IMR-90 (cell line): ENCODE results near the gene LAMA2. TPM values are rescaled to one million over a fixed set of nuclear protein-coding genes. Genes with fewer than 3 reads are reported as not detected.

Experiments
- ATAC-seq: fragments of 200-7000 bp; cut with Tn5 transposase; 2 replicates; pipeline ENCODE4 v1.9.1; 2020; ENCODE audit warnings: low read depth, mild to moderate bottlenecking, moderate library complexity
- BruUV-seq: library from RNA; stranded (reverse); fragments of 400-500 nt; replicated peaks from 2 replicates; lab custom pipeline; 2021; lab: Mats Ljungman, UMichigan
- CTCF ChIA-PET: fragments of 300-600 bp; formaldehyde crosslinking; extraction: SDS; loops from one replicate; lab custom pipeline; 2021; ENCODE audit warnings: antibody characterized with exemption; lab: Yijun Ruan, JAX
- POLR2A ChIA-PET: fragments of 300-600 bp; sonication (Branson Sonifier 250); formaldehyde crosslinking; loops from one replicate; lab custom pipeline; 2022; ENCODE audit warnings: antibody characterized with exemption; ENCODE audit not compliant: unreplicated experiment; lab: Charles Lee
- DNase-seq: peaks from one replicate; pipeline ENCODE4 v3.0.0; 2013
- H2AFZ ChIP-seq: replicated peaks from 2 replicates; pipeline ENCODE3; 2013; ENCODE audit warnings: low read length, mild to moderate bottlenecking; ENCODE audit not compliant: poor library complexity
- H2AK5ac ChIP-seq: 2 replicates; pipeline ENCODE4 v1.6.1; 2013; ENCODE audit warnings: low read depth, low read length, inconsistent platforms
- H2AK9ac ChIP-seq: replicated peaks from 2 replicates; pipeline ENCODE3; 2013; ENCODE audit warnings: mild to moderate bottlenecking, low read depth, low read length, moderate library complexity; ENCODE audit not compliant: poor library complexity
- H2BK120ac ChIP-seq: 2 replicates; pipeline ENCODE4 v1.6.1; 2013; ENCODE audit warnings: low read depth, low read length, inconsistent platforms
- H2BK15ac ChIP-seq: 3 replicates; pipeline ENCODE4 v1.6.1; 2013; ENCODE audit warnings: low read depth, low read length, inconsistent platforms
- H2BK20ac ChIP-seq: 2 replicates; pipeline ENCODE4 v1.6.1; 2013; ENCODE audit warnings: low read depth, mild to moderate bottlenecking, inconsistent platforms, low read length, moderate library complexity
- H2BK5ac ChIP-seq: 2 replicates; pipeline ENCODE4 v1.6.1; 2013; ENCODE audit warnings: mild to moderate bottlenecking, low read depth, low read length, inconsistent platforms; ENCODE audit not compliant: poor library complexity, severe bottlenecking
- H3K14ac ChIP-seq: replicated peaks from 2 replicates; pipeline ENCODE4 v1.6.1; 2013; ENCODE audit warnings: low read depth, low read length, inconsistent platforms
- H3K18ac ChIP-seq: 2 replicates; pipeline ENCODE4 v1.6.1; 2013; ENCODE audit warnings: low read depth, low read length, control low read depth
- H3K23ac ChIP-seq: 2 replicates; pipeline ENCODE4 v1.6.1; 2013; ENCODE audit warnings: low read depth, low read length, inconsistent platforms
- H3K27ac ChIP-seq: 2 replicates; pipeline ENCODE4 v1.5.1; 2013; ENCODE audit warnings: mild to moderate bottlenecking, control low read depth, low read length; ENCODE audit not compliant: insufficient read depth
- H3K27me3 ChIP-seq: 2 replicates; pipeline ENCODE4 v1.6.1; 2013; ENCODE audit warnings: low read length; ENCODE audit not compliant: control insufficient read depth, insufficient read depth
- H3K36me3 ChIP-seq: 2 replicates; pipeline ENCODE4 v1.6.1; 2013; ENCODE audit warnings: low read length, mixed read lengths; ENCODE audit not compliant: control insufficient read depth, insufficient read depth
- H3K4ac ChIP-seq: 2 replicates; pipeline ENCODE4 v1.6.1; 2013; ENCODE audit warnings: low read depth, low read length, inconsistent platforms
- H3K4me1 ChIP-seq: 2 replicates; pipeline ENCODE4 v1.6.1; 2013; ENCODE audit warnings: low read length, mixed read lengths; ENCODE audit not compliant: control insufficient read depth, insufficient read depth
- H3K4me2 ChIP-seq: 2 replicates; pipeline ENCODE4 v1.6.1; 2013; ENCODE audit warnings: low read depth, mild to moderate bottlenecking, control low read depth, low read length, moderate library complexity
- H3K4me3 ChIP-seq: 2 replicates; pipeline ENCODE4 v1.5.1; 2013; ENCODE audit warnings: low read depth, mild to moderate bottlenecking, control low read depth, low read length, moderate library complexity; ENCODE audit not compliant: insufficient read depth
- H3K56ac ChIP-seq: 2 replicates; pipeline ENCODE4 v1.6.1; 2013; ENCODE audit warnings: low read length, inconsistent platforms; ENCODE audit not compliant: insufficient read depth; ENCODE audit errors: extremely low read depth
- H3K79me1 ChIP-seq, 2 experiments: 2 replicates each; pipeline ENCODE4 v1.6.1; 2013; ENCODE audit warnings: low read length in 2 of 2, inconsistent platforms in 1 of 2, low read depth in 1 of 2
- H3K9ac ChIP-seq: 2 replicates; pipeline ENCODE4 v1.6.1; 2013; ENCODE audit warnings: low read depth, low read length, control low read depth
- H3K9me1 ChIP-seq: 2 replicates; pipeline ENCODE4 v1.6.1; 2013; ENCODE audit warnings: low read length, inconsistent platforms; ENCODE audit not compliant: insufficient read depth
- H3K9me3 ChIP-seq: 2 replicates; pipeline ENCODE4 v1.6.1; 2013; ENCODE audit warnings: low read length; ENCODE audit not compliant: control insufficient read depth, insufficient read depth
- H4K20me1 ChIP-seq: 2 replicates; pipeline ENCODE4 v1.6.1; 2013; ENCODE audit warnings: low read length, inconsistent platforms; ENCODE audit not compliant: insufficient read depth
- H4K5ac ChIP-seq: 2 replicates; pipeline ENCODE4 v1.6.1; 2013; ENCODE audit warnings: mild to moderate bottlenecking, low read depth, low read length, control low read depth
- H4K8ac ChIP-seq, 2 experiments: 2 replicates each; pipeline ENCODE4 v1.6.1; 2013; ENCODE audit warnings: low read depth in 2 of 2, low read length in 2 of 2, control low read depth in 1 of 2, inconsistent platforms in 1 of 2
- H4K91ac ChIP-seq: 2 replicates; pipeline ENCODE4 v1.6.1; 2013; ENCODE audit warnings: low read depth, low read length, inconsistent platforms; ENCODE audit not compliant: insufficient read depth
- BHLHE40 ChIP-seq: fragments of 150-350 bp; IDR thresholded peaks from 2 replicates; pipeline ENCODE4 v1.6.1; 2016; ENCODE audit warnings: mild to moderate bottlenecking, low read depth, low read length
- CEBPB ChIP-seq: IDR thresholded peaks from 2 replicates; pipeline ENCODE4 v1.6.1; 2012; ENCODE audit warnings: low read depth, low read length, improper control_type of control experiment
- CHD1 ChIP-seq: IDR thresholded peaks from 2 replicates; pipeline ENCODE4 v1.6.1; 2012; ENCODE audit warnings: low read depth, low read length, improper control_type of control experiment
- FOS ChIP-seq: fragments of 150-350 bp; IDR thresholded peaks from 2 replicates; pipeline ENCODE4 v1.6.1; 2016; ENCODE audit warnings: low read depth, low read length
- MAFK ChIP-seq: IDR thresholded peaks from 2 replicates; pipeline ENCODE4 v1.6.1; 2012; ENCODE audit warnings: low read depth, low read length, improper control_type of control experiment
- MAZ ChIP-seq: IDR thresholded peaks from 2 replicates; pipeline ENCODE4 v1.6.1; 2012; ENCODE audit warnings: low read depth, mild to moderate bottlenecking, low read length, improper control_type of control experiment, moderate library complexity, borderline replicate concordance
- MXI1 ChIP-seq: IDR thresholded peaks from 2 replicates; pipeline ENCODE4 v1.6.1; 2012; ENCODE audit warnings: low read depth, mild to moderate bottlenecking, low read length, moderate library complexity, borderline replicate concordance
- NFE2L2 ChIP-seq: fragments of 150-350 bp; IDR thresholded peaks from 2 replicates; pipeline ENCODE4 v1.6.1; 2016; ENCODE audit warnings: low read depth, mild to moderate bottlenecking, low read length
- POLR2A ChIP-seq: IDR thresholded peaks from 2 replicates; pipeline ENCODE4 v1.6.1; 2012; ENCODE audit warnings: mild to moderate bottlenecking, low read depth, low read length
- RAD21 ChIP-seq: IDR thresholded peaks from 2 replicates; pipeline ENCODE4 v1.6.1; 2012; ENCODE audit warnings: low read length, improper control_type of control experiment
- RCOR1 ChIP-seq: IDR thresholded peaks from 2 replicates; pipeline ENCODE4 v1.6.1; 2012; ENCODE audit warnings: mild to moderate bottlenecking, low read length, improper control_type of control experiment; ENCODE audit not compliant: insufficient replicate concordance
- RFX5 ChIP-seq: IDR thresholded peaks from 2 replicates; pipeline ENCODE4 v1.8.0; 2012; ENCODE audit warnings: low read depth, mild to moderate bottlenecking, low read length, moderate library complexity
- SMC3 ChIP-seq: fragments of 150-350 bp; IDR thresholded peaks from 2 replicates; pipeline ENCODE4 v1.6.1; 2016; ENCODE audit warnings: low read depth, mild to moderate bottlenecking, antibody characterized with exemption, low read length, moderate library complexity
- WGBS, 2 experiments: methylation state at CpG; one replicate each; pipeline versions ENCODE4 v1.1.5 to v1.1.7; 2013; ENCODE audit warnings: missing lambda C conversion rate in 2 of 2; ENCODE audit not compliant: insufficient read length in 1 of 2; ENCODE audit errors: extremely low coverage in 2 of 2; 5-methylcytosine and 5-hydroxymethylcytosine counted together
- dilution Hi-C: fragments of 300-500 bp; cut with HindIII; formaldehyde crosslinking; loops from one replicate; pipeline ENCODE4 v1.14.3; 2018; ENCODE audit warnings: low sequenced_read_pairs; ENCODE audit not compliant: unreplicated experiment
- in situ Hi-C: fragments of 300-500 bp; cut with MboI; formaldehyde crosslinking; loops from 3 replicates; pipeline ENCODE4 v1.14.3; 2019; ENCODE audit warnings: low sequenced_read_pairs, inconsistent platforms, mixed read lengths
- intact Hi-C: fragments of 100-400 bp; cut with micrococcal nuclease; formaldehyde crosslinking; loops from 2 replicates; pipeline ENCODE4 v1.10.0; 2022
- polyA plus RNA-seq, 3 experiments: library from polyadenylated mRNA; depleted of rRNA; stranded (reverse); fragments of >200 nt; gene quantifications; 2 replicates each; pipeline ENCODE4 v1.2.3, GENCODE V29; 2012; ENCODE audit warnings: low replicate concordance in 1 of 3
- total RNA-seq: library from RNA; depleted of rRNA; stranded (reverse); fragments of >200 nt; gene quantifications from 2 replicates; pipeline ENCODE4 v1.2.3, GENCODE V29; 2012
- TF ChIP-seq, protein P1 (sequence below): fragments of 150-350 bp; IDR thresholded peaks from 2 replicates; pipeline ENCODE4 v1.6.1; 2016; ENCODE audit warnings: low read depth, mild to moderate bottlenecking, low read length, moderate library complexity, borderline replicate concordance
- TF ChIP-seq, protein P2 (sequence below): conservative IDR thresholded peaks from 2 replicates; pipeline ENCODE4 v1.5.1; 2012; ENCODE audit warnings: mild to moderate bottlenecking, low read depth, low read length, improper control_type of control experiment
- TF ChIP-seq, protein P3 (sequence below): fragments of 150-350 bp; IDR thresholded peaks from 2 replicates; pipeline ENCODE4 v1.6.1; 2017; ENCODE audit warnings: mild to moderate bottlenecking, antibody characterized with exemption, low read length, low read depth

The LAMA2 gene
- total and polyA plus RNA-seq, 2 of the 4 experiments (the other 2 are of a cell fraction), result 9.9 to 13.3 TPM

DNA sequence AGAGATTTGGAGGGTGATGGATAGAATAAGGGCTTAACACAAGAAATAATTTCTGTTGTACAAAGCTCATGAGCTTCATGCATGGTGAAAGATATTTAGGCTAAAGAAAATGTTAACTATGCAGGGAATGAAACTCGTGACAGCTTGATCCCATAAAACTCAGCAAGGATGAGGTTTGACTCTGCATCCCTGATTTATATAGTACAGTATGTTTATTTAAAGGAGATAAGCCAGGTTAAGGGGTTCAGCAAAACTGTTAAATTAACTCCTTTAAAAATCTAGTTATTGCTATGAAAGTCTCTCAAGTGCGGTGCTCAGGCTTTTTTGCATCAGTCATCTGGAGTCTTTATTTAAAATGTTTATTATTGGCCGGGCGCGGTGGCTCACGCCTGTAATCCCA lies 326.4 kb downstream of the LAMA2 start:
- Histone ChIP-seq H3K23ac (no peak overlapping the region), H2BK20ac (no peak overlapping the region), H4K91ac (no peak overlapping the region), H3K4ac (no peak overlapping the region), H2BK15ac (no peak overlapping the region), H3K9ac (no peak overlapping the region), H3K27me3 (peaks cover 5% of the 10 kb centered on the region), H2AK9ac (no peak overlapping the region), H3K56ac (no peak overlapping the region), H3K9me1 (no peaks in the 10 kb centered on the region; the same call in 1 of the 2 replicates), H3K4me1 (peaks cover 2% of the 10 kb centered on the region), H4K8ac (no peak overlapping the region), H3K18ac (no peak overlapping the region), H3K79me1 (no peaks in the 10 kb centered on the region), H2BK120ac (no peak overlapping the region), H3K4me3 (no peak overlapping the region), H4K5ac (no peak overlapping the region), H3K36me3 (no peaks in the 10 kb centered on the region), H4K20me1 (no peaks in the 10 kb centered on the region), H3K27ac (no peak overlapping the region), H2BK5ac (no peak overlapping the region), H3K9me3 (no peaks in the 10 kb centered on the region), H2AFZ (no peak overlapping the region), H2AK5ac (no peak overlapping the region), H3K14ac (no peak overlapping the region), H3K4me2 (no peak overlapping the region)
- intact Hi-C loops, result no loop called here
- WGBS, 2 experiments, result no CpG with 5 or more reads among the region's 6 CpGs
- DNase-seq (peak; percentile 18), ATAC-seq (peak; percentile 45)
- dilution Hi-C loops, result no loop called here
- ChIA-PET POLR2A (no interaction called here), CTCF (no interaction called here)
- in situ Hi-C loops, result no loop called here
- TF ChIP-seq, protein P1, sequence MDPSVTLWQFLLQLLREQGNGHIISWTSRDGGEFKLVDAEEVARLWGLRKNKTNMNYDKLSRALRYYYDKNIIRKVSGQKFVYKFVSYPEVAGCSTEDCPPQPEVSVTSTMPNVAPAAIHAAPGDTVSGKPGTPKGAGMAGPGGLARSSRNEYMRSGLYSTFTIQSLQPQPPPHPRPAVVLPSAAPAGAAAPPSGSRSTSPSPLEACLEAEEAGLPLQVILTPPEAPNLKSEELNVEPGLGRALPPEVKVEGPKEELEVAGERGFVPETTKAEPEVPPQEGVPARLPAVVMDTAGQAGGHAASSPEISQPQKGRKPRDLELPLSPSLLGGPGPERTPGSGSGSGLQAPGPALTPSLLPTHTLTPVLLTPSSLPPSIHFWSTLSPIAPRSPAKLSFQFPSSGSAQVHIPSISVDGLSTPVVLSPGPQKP, result no peak
- TF ChIP-seq POLR2A (no peak), MAZ (no peak), RFX5 (no peak), MAFK (no peak), SMC3 (no peak), RAD21 (no peak), RCOR1 (no peak), BHLHE40 (no peak), CHD1 (no peak), FOS (no peak), MXI1 (no peak), NFE2L2 (no peak), CEBPB (no peak)
- TF ChIP-seq, protein P2, sequence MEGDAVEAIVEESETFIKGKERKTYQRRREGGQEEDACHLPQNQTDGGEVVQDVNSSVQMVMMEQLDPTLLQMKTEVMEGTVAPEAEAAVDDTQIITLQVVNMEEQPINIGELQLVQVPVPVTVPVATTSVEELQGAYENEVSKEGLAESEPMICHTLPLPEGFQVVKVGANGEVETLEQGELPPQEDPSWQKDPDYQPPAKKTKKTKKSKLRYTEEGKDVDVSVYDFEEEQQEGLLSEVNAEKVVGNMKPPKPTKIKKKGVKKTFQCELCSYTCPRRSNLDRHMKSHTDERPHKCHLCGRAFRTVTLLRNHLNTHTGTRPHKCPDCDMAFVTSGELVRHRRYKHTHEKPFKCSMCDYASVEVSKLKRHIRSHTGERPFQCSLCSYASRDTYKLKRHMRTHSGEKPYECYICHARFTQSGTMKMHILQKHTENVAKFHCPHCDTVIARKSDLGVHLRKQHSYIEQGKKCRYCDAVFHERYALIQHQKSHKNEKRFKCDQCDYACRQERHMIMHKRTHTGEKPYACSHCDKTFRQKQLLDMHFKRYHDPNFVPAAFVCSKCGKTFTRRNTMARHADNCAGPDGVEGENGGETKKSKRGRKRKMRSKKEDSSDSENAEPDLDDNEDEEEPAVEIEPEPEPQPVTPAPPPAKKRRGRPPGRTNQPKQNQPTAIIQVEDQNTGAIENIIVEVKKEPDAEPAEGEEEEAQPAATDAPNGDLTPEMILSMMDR, result no peak
- TF ChIP-seq, protein P3, sequence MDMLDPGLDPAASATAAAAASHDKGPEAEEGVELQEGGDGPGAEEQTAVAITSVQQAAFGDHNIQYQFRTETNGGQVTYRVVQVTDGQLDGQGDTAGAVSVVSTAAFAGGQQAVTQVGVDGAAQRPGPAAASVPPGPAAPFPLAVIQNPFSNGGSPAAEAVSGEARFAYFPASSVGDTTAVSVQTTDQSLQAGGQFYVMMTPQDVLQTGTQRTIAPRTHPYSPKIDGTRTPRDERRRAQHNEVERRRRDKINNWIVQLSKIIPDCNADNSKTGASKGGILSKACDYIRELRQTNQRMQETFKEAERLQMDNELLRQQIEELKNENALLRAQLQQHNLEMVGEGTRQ, result no peak
- no TSS peak for BruUV-seq
